HTERT RPE-1 (cell line): ENCODE measurements around the gene FNDC10.

ENCODE experiments used
- in situ Hi-C: fragments of 300-500 bp; cut with MboI; formaldehyde crosslinking; loops from 4 replicates; pipeline ENCODE4 v1.14.3; 2020; ENCODE audit warnings: low sequenced_read_pairs

FNDC10 gene

DNA sequence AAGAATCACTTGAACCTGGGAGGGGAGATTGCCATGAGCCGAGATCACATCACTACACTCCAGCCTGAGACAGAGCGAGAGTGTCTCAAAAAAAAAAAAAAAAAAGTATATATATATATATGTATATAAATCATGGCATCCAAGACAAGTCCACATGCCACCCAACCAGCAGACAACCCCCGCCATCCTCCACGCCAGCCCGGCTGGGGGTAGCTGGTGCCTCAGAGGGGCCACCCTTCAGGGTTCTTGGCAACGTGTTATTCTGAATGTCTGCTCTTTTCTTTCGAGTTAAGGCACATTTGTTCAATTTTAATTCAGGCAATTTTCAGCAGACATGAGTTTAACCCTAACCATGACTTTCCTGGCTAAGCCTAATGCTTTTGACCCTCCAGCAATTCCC is 49.8 kb downstream of the FNDC10 start:
- in situ Hi-C loops = no loop called here

DNA sequence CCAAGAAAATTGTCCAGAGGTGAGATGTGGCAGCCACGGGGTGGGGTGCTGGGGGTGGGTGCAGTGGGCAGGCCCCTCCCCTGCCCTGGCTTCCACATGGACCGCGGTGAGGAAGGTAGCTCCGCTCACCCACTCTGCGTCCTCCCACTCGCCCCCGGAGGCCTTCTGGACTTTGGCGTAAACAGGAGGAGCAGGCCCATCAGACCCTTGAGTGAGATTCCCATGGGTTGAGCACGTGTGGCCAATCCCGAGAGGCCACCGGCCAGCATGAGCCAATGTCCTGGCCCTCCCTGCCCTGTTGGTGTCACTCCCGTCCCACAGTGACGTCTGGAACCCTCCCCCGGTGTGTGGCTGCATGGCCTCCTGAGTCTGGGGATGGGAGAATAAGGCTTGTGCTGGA is 51.3 kb downstream of the FNDC10 start:
- in situ Hi-C loops = no loop called here
